Activated naive CD4-positive, alpha-beta T cell treated with anti-CD3 and anti-CD28 coated beads for 36 hours (primary cell): ENCODE data around the gene PCMT1. TPM values are rescaled to one million over a fixed set of nuclear protein-coding genes. Genes with fewer than 3 reads are reported as not detected.
"Not testable (repeated sequence)": the region's sequence is repeated elsewhere in the genome, so short reads cannot be mapped to it uniquely, and the experiment has no call there.

Experiments
- CTCF ChIA-PET: fragments of 350-600 bp; sonication (Branson Sonifier 250); formaldehyde crosslinking; loops from one replicate; lab custom pipeline; 2021; ENCODE audit warnings: antibody characterized with exemption; lab: Charles Lee
- DNase-seq: peaks from one replicate; pipeline ENCODE4 v3.0.0-alpha.2; 2020
- H3K27ac Mint-ChIP-seq: one replicate; pipeline ENCODE4 v1.8.0; 2021; ENCODE audit warnings: mild to moderate bottlenecking, mixed read lengths
- H3K27me3 Mint-ChIP-seq: one replicate; pipeline ENCODE4 v1.8.0; 2021; ENCODE audit warnings: low read depth, mixed read lengths
- H3K36me3 Mint-ChIP-seq: one replicate; pipeline ENCODE4 v1.8.0; 2021; ENCODE audit warnings: low read depth, mixed read lengths
- H3K4me1 Mint-ChIP-seq: one replicate; pipeline ENCODE4 v1.8.0; 2021; ENCODE audit warnings: low read depth, mixed read lengths
- H3K4me3 Mint-ChIP-seq: one replicate; pipeline ENCODE4 v1.8.0; 2021; ENCODE audit warnings: mild to moderate bottlenecking, moderate library complexity, mixed read lengths
- H3K9me3 Mint-ChIP-seq: one replicate; pipeline ENCODE4 v1.8.0; 2021; ENCODE audit warnings: mixed read lengths
- intact Hi-C: fragments of 100-400 bp; cut with micrococcal nuclease; formaldehyde crosslinking; loops from one replicate; pipeline ENCODE4 v1.15.1; 2023
- total RNA-seq, 2 experiments: library from RNA; stranded (reverse); gene quantifications; one replicate each; pipeline ENCODE4 v1.2.3, GENCODE V29; 2021

The PCMT1 gene
- total RNA-seq, 2 experiments from 2014 or later, result 71.9 to 74.5 TPM

DNA sequence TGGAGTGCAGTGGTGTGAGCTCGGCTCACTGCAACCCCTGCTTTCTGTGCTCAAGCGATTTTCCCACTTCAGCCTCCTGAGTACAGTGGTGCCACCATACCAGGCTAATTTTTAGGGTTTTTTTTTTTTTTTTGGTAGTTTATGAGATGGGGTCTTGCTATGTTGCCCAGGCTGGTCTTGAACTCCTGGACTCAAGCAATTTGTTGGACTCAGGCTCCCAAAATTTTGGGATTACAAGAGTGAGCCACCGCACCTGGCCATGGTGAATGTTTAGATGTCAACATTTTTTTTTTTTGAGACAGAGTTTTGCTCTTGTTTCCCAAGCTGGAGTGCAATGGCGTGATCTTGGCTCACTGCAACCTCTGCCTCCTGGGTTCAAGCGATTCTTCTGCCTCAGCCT lies 2.4 kb downstream of the PCMT1 start:
- not testable (repeated sequence) for DNase-seq, H3K36me3 Mint-ChIP-seq, H3K27ac Mint-ChIP-seq, H3K9me3 Mint-ChIP-seq, H3K4me3 Mint-ChIP-seq, H3K27me3 Mint-ChIP-seq
- intact Hi-C loops, result loop anchor here (2.0 kb wide), 1 partner anchor 1115 kb away; no protein-coding TSS in a partner anchor
- CTCF ChIA-PET, result interaction anchor here (0.6 kb wide), 3 partner anchors 25 to 102 kb away, joined by 3 to 5 read pairs (median 5); no protein-coding TSS in a partner anchor
- peaks cover 30% of the 10 kb centered on the region for H3K4me1 Mint-ChIP-seq

DNA sequence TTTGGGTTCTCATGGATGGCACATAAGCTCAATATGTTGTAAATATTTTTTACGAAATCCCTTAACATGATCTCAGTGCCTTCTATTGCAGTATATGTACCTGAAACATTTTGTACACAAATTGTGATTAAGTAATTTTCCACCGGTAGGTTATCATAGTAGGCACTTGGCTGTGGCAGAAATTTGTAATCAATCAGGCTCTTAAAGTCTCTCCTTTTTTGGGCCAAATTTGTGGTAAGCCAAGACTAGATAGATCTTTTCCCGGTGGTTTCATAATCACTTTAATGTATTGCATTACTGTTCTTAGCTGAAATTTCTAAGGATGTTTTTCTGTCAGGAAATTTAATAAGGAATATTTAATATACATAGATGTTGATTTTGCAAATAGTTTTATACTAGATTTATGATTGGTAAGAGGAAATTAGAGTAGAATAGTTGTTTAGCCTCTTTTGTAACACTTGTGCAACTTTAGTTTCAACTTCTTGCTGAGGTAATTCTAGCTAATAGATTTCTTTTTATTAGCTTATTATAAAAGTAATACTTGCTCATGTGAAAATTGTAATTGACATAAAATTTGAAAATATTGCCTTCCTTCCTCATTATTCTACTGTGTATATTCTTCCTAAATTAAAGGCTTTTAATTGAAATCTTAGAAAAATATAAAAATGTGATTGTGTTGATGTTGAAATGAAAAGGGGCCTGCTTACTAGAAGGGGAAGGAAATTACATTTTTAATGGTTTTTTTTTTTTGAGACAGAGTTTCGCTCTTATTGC lies 3.2 kb downstream of the PCMT1 start:
- Mint-ChIP-seq H3K27me3 (no peaks in the 10 kb centered on the region), H3K36me3 (peaks cover 3% of the 10 kb centered on the region), H3K4me1 (peaks cover 24% of the 10 kb centered on the region), H3K4me3 (no peak overlapping the region), H3K9me3 (no peaks in the 10 kb centered on the region), H3K27ac (no peak overlapping the region)
- CTCF ChIA-PET, result interaction anchor here (0.6 to 1.6 kb wide), 3 partner anchors 17 to 102 kb away, joined by 3 to 5 read pairs (median 4); no protein-coding TSS in a partner anchor
- no peak for DNase-seq
- intact Hi-C loops, result no loop called here

DNA sequence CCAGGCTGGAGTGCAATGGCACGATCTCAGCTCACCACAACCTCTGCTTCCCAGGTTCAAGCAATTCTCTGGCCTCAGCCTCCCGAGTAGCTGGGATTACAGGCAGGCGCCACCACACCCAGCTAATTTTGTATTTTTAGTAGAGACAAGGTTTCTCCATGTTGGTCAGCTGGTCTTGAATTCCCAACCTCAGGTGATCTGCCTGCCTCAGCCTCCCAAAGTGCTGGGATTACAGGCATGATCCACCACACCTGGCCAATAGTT lies 3.8 kb downstream of the PCMT1 start:
- H3K36me3 Mint-ChIP-seq, H3K27me3 Mint-ChIP-seq, intact Hi-C loops, DNase-seq, H3K27ac Mint-ChIP-seq, H3K4me3 Mint-ChIP-seq, H3K9me3 Mint-ChIP-seq: not testable (repeated sequence)
- H3K4me1 Mint-ChIP-seq, result peaks cover 23% of the 10 kb centered on the region
- CTCF ChIA-PET, result interaction anchor here (0.9 to 1.6 kb wide), 2 partner anchors 17 to 30 kb away, joined by 3 to 4 read pairs; no protein-coding TSS in a partner anchor

DNA sequence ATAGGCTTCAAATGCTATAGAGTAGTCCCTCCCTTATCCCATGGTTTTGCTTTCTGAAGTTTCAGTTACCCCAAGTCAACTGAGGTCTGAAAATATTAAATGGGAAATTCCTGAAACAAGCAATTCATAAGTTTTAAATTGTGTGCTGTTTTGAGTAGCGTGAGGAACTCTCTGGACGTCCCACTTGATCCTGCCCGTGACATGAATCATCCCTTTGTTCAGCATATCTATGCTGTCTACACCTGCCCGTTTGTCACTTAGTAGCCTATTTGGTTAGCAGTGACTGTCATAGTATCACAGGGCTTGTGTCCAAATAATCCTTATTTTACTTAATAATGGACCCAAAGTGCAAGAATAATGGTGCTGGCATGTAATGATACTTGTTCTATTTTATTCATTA lies 5.0 kb downstream of the PCMT1 start:
- peaks cover 20% of the 10 kb centered on the region for H3K4me1 Mint-ChIP-seq
- no peaks in the 10 kb centered on the region for H3K27me3 Mint-ChIP-seq
- H3K36me3 Mint-ChIP-seq, result peaks cover 3% of the 10 kb centered on the region
- DNase-seq, result no peak
- no peak overlapping the region for H3K4me3 Mint-ChIP-seq
- CTCF ChIA-PET, result no interaction called here
- no peaks in the 10 kb centered on the region for H3K9me3 Mint-ChIP-seq
- intact Hi-C loops, result no loop called here
- no peak overlapping the region for H3K27ac Mint-ChIP-seq

GRCh38 chr6:149755300-149756260 lies 6.0 kb downstream of the PCMT1 start:
- CTCF ChIA-PET, result no interaction called here
- no peak for DNase-seq
- Mint-ChIP-seq H3K9me3 (no peaks in the 10 kb centered on the region), H3K27me3 (no peaks in the 10 kb centered on the region), H3K27ac (no peak overlapping the region), H3K4me3 (no peak overlapping the region), H3K4me1 (peaks cover 17% of the 10 kb centered on the region), H3K36me3 (peaks cover 8% of the 10 kb centered on the region)
- intact Hi-C loops, result no loop called here

DNA sequence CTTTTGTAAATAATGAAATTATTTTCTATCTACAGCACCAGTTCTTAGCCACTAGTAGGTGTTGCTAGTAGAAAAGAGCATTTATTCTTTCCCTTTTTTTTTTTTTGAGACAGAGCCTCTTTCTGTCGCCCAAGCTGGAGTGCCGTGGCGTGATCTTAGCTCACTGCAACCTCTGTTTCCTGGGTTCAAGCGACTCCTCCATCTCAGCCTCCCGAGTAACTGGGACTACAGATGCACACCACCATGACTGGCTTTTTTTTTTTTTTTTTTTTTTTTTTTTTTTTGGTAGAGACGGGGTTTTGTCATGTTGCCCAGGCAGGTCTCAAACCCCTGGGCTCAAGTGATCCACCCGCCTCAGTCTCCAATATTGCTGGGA lies 6.7 kb downstream of the PCMT1 start:
- no peaks in the 10 kb centered on the region for H3K9me3 Mint-ChIP-seq
- H3K36me3 Mint-ChIP-seq, result peaks cover 8% of the 10 kb centered on the region
- H3K4me1 Mint-ChIP-seq, result peaks cover 14% of the 10 kb centered on the region
- no peak for DNase-seq
- no peak overlapping the region for H3K4me3 Mint-ChIP-seq
- H3K27me3 Mint-ChIP-seq, result no peaks in the 10 kb centered on the region
- CTCF ChIA-PET, result no interaction called here
- no peak overlapping the region for H3K27ac Mint-ChIP-seq
- intact Hi-C loops, result no loop called here

- Mint-ChIP-seq H3K9me3 (peaks cover 4% of the 10 kb centered on the region), H3K27ac (no peak overlapping the region), H3K36me3 (peaks cover 14% of the 10 kb centered on the region), H3K4me3 (no peak overlapping the region), H3K27me3 (no peaks in the 10 kb centered on the region), H3K4me1 (peaks cover 2% of the 10 kb centered on the region)
- CTCF ChIA-PET, result interaction anchor here (0.6 kb wide), 1 partner anchor 15 kb away, joined by 3 read pairs; the partner anchor contains the start of gene NUP43
- no peak for DNase-seq
- intact Hi-C loops, result no loop called here
Observed at GRCh38 chr6:149761438-149761837, 11.9 kb downstream of the PCMT1 start.

DNA sequence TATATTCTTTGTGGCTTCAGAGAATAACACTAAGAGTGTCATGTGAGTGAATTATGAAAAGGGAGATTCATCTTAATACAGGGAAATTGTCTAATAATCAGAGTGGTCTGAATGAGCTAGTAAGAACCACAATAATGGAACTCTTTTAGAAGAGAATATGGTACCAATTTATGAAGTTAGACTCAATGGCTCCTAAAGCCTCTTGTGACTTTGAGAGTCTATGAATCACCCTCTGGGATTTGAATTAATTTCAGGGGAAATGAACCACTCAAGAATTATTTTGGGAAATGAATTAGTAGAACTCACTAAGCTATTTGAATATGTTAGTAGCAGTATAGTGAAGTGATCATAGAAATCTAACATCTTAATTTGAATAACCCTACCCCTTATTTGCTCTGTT lies 14.3 kb downstream of the PCMT1 start:
- Mint-ChIP-seq H3K4me1 (peaks cover 4% of the 10 kb centered on the region), H3K27ac (no peak overlapping the region), H3K36me3 (peaks cover 22% of the 10 kb centered on the region), H3K9me3 (peaks cover 6% of the 10 kb centered on the region), H3K4me3 (no peak overlapping the region), H3K27me3 (no peaks in the 10 kb centered on the region)
- CTCF ChIA-PET, result interaction anchor here (0.6 to 0.8 kb wide), 2 partner anchors 45 to 60 kb away, joined by 3 read pairs; no protein-coding TSS in a partner anchor
- intact Hi-C loops, result no loop called here
- DNase-seq, result no peak

- peaks cover 4% of the 10 kb centered on the region for H3K4me1 Mint-ChIP-seq
- no peaks in the 10 kb centered on the region for H3K27me3 Mint-ChIP-seq
- no peak for DNase-seq
- CTCF ChIA-PET, result interaction anchor here (0.6 kb wide), 1 partner anchor 130 kb away, joined by 3 read pairs; no protein-coding TSS in a partner anchor
- H3K36me3 Mint-ChIP-seq, result peaks cover 20% of the 10 kb centered on the region
- H3K27ac Mint-ChIP-seq, result no peak overlapping the region
- no peak overlapping the region for H3K4me3 Mint-ChIP-seq
- peaks cover 6% of the 10 kb centered on the region for H3K9me3 Mint-ChIP-seq
- intact Hi-C loops, result no loop called here
Observed at GRCh38 chr6:149766156-149766769, 16.7 kb downstream of the PCMT1 start.

DNA sequence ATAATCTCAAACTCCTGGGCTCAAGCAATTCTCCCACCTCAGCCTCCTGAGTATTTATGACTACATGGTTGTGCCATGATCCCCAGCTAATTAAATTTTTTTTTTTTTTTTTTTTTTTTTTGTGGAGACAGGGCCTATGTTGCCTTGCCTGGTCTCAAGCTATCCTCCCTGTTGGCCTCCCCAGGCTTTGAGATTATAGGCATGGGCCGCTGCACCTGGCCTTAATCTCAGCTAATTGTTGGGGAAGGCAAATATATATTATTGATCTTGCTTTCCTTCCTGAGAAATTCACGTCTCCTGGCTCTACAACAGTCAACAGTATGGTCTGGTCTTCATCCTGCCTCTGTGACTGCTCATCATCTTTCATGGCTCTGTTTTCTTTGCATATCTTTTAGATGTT lies 20.1 kb downstream of the PCMT1 start:
- Mint-ChIP-seq H3K9me3 (peaks cover 6% of the 10 kb centered on the region), H3K36me3 (peaks cover 19% of the 10 kb centered on the region), H3K4me1 (peaks cover 4% of the 10 kb centered on the region), H3K4me3 (no peak overlapping the region), H3K27me3 (no peaks in the 10 kb centered on the region), H3K27ac (no peak overlapping the region)
- no peak for DNase-seq
- intact Hi-C loops, result no loop called here
- CTCF ChIA-PET, result interaction anchor here (0.6 to 1.2 kb wide), 2 partner anchors 17 to 298 kb away, joined by 3 read pairs; no protein-coding TSS in a partner anchor

DNA sequence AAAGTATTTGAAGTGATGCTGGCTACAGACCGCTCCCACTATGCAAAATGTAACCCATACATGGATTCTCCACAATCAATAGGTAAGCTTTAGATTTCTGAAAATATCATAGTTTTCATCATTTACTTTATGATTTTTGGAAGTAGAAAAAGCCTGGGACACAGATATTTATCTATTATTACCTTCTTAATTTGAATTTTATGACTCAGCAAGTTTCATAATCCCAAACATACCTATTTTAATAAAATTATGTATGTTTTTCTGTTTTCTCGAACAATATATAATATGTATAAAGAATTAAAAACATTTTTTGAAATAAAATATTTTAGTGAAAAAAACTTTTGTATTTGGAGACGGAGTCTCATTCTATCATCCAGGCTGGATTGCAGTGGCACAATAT lies 21.6 kb downstream of the PCMT1 start:
- intact Hi-C loops, result no loop called here
- DNase-seq, result no peak
- CTCF ChIA-PET, result no interaction called here
- Mint-ChIP-seq H3K27ac (no peak overlapping the region), H3K4me1 (peaks cover 2% of the 10 kb centered on the region), H3K9me3 (peaks cover 3% of the 10 kb centered on the region), H3K27me3 (no peaks in the 10 kb centered on the region), H3K36me3 (peaks cover 18% of the 10 kb centered on the region), H3K4me3 (no peak overlapping the region)

DNA sequence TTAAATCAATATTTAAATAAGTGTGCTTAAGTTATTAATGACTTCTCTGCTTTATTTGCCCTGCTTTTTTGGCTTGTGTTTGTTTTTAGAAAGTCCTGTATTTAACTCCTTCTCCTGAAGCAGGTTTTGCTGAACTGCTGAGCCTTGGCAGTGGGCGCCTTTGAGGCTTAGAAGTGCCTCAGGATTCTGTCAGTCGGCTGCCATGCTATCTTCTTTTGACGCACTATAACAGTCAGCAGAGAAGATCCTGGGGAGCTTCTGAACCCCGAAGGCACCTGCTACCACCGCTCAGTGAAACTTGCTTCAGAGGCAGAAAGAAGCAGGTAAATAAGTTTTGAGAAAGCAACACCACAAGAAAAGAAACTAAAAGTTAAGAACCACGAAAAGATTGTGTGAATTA lies 22.4 kb downstream of the PCMT1 start:
- no peak overlapping the region for H3K27ac Mint-ChIP-seq
- DNase-seq, result no peak
- H3K9me3 Mint-ChIP-seq, result no peaks in the 10 kb centered on the region
- intact Hi-C loops, result no loop called here
- CTCF ChIA-PET, result interaction anchor here (0.6 to 0.8 kb wide), 3 partner anchors 38 to 498 kb away, joined by 3 to 4 read pairs (median 3); no protein-coding TSS in a partner anchor
- no peak overlapping the region for H3K4me3 Mint-ChIP-seq
- H3K36me3 Mint-ChIP-seq, result peaks cover 11% of the 10 kb centered on the region
- H3K4me1 Mint-ChIP-seq, result peaks cover 2% of the 10 kb centered on the region
- H3K27me3 Mint-ChIP-seq, result no peaks in the 10 kb centered on the region
